ENCODE data around the gene TOGARAM2.

DNA sequence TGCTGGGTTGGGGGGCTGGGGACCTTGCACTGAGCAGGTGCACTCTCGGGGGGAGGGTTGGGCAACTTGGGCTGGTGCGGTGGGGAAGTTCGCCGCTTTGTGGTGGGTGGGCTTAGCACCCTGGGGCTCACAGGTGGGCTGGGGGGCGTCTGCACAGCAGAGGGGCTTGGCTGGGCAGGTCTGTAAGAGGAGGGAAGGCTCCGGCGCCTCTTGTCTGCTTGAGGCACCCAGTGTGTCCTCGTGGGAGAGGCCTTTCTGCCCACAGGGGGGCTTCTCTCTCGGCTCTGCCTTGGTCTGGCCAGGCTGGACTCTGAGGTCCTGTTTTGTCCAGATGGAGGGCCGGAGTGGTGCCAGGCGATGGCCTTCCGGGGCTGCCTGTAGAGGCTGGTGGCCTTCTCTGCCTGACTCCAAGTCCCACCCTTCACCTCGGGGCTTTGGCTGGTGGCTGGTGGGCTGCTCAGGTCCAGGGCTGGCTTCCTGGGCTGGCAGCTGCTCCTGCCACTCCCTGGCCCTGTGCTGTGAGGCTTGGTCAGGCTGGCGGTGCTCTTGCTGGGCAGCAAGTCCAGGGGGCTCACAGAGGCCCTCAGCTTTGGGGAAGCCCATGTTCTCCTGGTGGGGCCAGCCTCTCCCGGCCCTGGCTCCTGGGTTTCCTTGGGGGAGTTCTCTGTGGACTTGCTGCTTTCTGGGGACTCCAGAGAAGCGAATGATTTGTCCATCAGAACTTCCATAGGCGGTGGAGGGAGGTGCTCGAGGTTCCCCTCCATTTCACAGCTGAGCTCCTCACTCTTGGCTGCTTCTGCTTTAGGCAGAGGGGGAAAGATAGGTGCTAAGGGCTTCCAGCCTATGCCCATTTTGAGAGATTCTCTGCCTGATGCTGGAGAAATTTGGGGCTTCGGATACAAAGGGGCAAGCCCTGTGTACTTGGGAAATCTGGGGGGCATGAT, 90.2 kb downstream of the TOGARAM2 start:
- TF ChIP-seq POLR2AphosphoS5 (IDR thresholded peaks at IDR 0.05; ENCODE audit: borderline replicate concordance, low read depth, low read length) (no peak), EZH2 (IDR thresholded peaks at IDR 0.05) (no peak), FOXP2 (optimal IDR thresholded peaks at IDR 0.05; ENCODE audit: control extremely low read depth, extremely low read length, insufficient read depth) (no peak)

Measured in SK-N-MC (cell line).